Activated CD8-positive, alpha-beta memory T cell treated with anti-CD3 and anti-CD28 coated beads for 36 hours (primary cell): Measurements from ENCODE around the gene CDX2. TPM values are rescaled to one million over a fixed set of nuclear protein-coding genes. Genes with fewer than 3 reads are reported as not detected.

Experiments
- total RNA-seq, 2 experiments: library from RNA; stranded (reverse); gene quantifications; one replicate each; pipeline ENCODE4 v1.2.3, GENCODE V29; 2021

The CDX2 gene
- total RNA-seq, 2 experiments from 2014 or later: not detected

Other genes starting within 250 kb of the CDX2 start
- not detected for gene GSX1, start 176.8 kb downstream of the CDX2 start, total RNA-seq
- not detected for gene PDX1, start 49.3 kb downstream of the CDX2 start, total RNA-seq
- not detected for gene URAD, start 19.4 kb upstream of the CDX2 start, total RNA-seq
- gene FLT3, start 131.3 kb upstream of the CDX2 start, total RNA-seq: not detected
- gene PAN3, start 169.2 kb upstream of the CDX2 start, total RNA-seq: 10 to 100 TPM; 28.8 to 29.7 TPM